D721Med (cell line): ENCODE measurements around the gene ADGRL2.
"Not testable (repeated sequence)": the region's sequence is repeated elsewhere in the genome, so short reads cannot be mapped to it uniquely, and the experiment has no call there.

Experiments
- DNase-seq: peaks from one replicate; pipeline ENCODE4 v3.0.0; 2011; ENCODE audit warnings: low spot score; ENCODE audit not compliant: insufficient read length
- FAIRE-seq: peaks from 2 replicates; lab custom pipeline; 2011; peaks lifted over from hg19 to GRCh38; lab: Jason Lieb, UNC
- CTCF ChIP-seq: IDR thresholded peaks from 2 replicates; pipeline ENCODE4 v1.5.1; 2012; ENCODE audit warnings: mild to moderate bottlenecking, control low read depth; ENCODE audit not compliant: insufficient read depth; ENCODE audit errors: missing control alignments

Gene ADGRL2

DNA sequence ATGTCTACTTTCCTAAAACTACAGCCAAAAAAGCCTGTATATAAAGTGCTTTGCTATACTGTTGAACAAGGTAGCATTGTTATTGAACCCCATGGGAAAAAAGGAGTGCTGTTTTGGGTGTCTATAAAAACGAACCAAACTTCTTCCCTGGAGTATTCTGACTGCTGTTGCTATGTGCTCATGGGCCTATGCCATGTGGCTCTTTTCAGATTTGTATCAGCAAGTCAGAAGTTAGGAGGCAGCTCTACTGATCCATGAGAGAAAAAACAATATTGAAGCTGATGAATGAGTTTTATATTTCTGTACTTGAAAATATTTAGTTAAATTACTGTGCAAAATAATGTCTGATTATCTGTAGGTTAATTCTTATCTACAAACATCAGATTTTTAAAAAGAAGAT is 66.5 kb downstream of the ADGRL2 start:
- no peak for TF ChIP-seq CTCF
- FAIRE-seq (no peak), DNase-seq (no peak)

GRCh38 chr1:81869307-81869706 is 68.6 kb downstream of the ADGRL2 start:
- DNase-seq (no peak), FAIRE-seq (no peak)
- no peak for TF ChIP-seq CTCF

GRCh38 chr1:81871091-81871490 is 70.4 kb downstream of the ADGRL2 start:
- FAIRE-seq, result not testable (repeated sequence)

GRCh38 chr1:81873946-81874345 is 73.2 kb downstream of the ADGRL2 start:
- DNase-seq (no peak), FAIRE-seq (no peak)
- TF ChIP-seq CTCF, result no peak

More at GRCh38 chr1:81871091-81871490, 70.4 kb downstream of the ADGRL2 start:
- not testable (repeated sequence) for DNase-seq

GRCh38 chr1:81874461-81874860 is 73.7 kb downstream of the ADGRL2 start:
- FAIRE-seq, result no peak
- no peak for DNase-seq
- no peak for TF ChIP-seq CTCF

- no peak for TF ChIP-seq CTCF
- DNase-seq (no peak), FAIRE-seq (no peak)
Observed at GRCh38 chr1:81874940-81875339, 74.2 kb downstream of the ADGRL2 start.

GRCh38 chr1:81876901-81877733 is 76.4 kb downstream of the ADGRL2 start:
- DNase-seq, result no peak
- FAIRE-seq, result no peak

More at GRCh38 chr1:81876901-81877733, 76.4 kb downstream of the ADGRL2 start:
- TF ChIP-seq CTCF, result no peak
